Trophoblast cell (in vitro differentiated cells and primary cell): Measurements from ENCODE around the gene CNKSR3.
"Not testable (repeated sequence)": the region's sequence is repeated elsewhere in the genome, so short reads cannot be mapped to it uniquely, and the experiment has no call there.

ENCODE experiments used
- DNase-seq, 2 donors: peaks; one replicate each; pipeline ENCODE4 v3.0.0-alpha.2; 2016
- H2AFZ ChIP-seq: 2 replicates; pipeline ENCODE4 v1.6.1; 2013; ENCODE audit warnings: low read length, moderate library complexity, mild to moderate bottlenecking; ENCODE audit not compliant: insufficient read depth, poor library complexity
- H2AK5ac ChIP-seq: 2 replicates; pipeline ENCODE4 v1.6.1; 2013; ENCODE audit warnings: mild to moderate bottlenecking, low read length
- H2BK120ac ChIP-seq: 2 replicates; pipeline ENCODE4 v1.6.1; 2013; ENCODE audit warnings: low read length, mild to moderate bottlenecking, moderate library complexity; ENCODE audit not compliant: insufficient read depth, poor library complexity
- H2BK12ac ChIP-seq: 2 replicates; pipeline ENCODE4 v1.6.1; 2013; ENCODE audit warnings: mild to moderate bottlenecking, low read length, moderate library complexity
- H2BK5ac ChIP-seq: 2 replicates; pipeline ENCODE4 v1.6.1; 2013; ENCODE audit warnings: low read length, low read depth, moderate library complexity, mild to moderate bottlenecking; ENCODE audit not compliant: poor library complexity
- H3K14ac ChIP-seq: 2 replicates; pipeline ENCODE4 v1.6.1; 2013; ENCODE audit warnings: mild to moderate bottlenecking, low read length
- H3K18ac ChIP-seq: 2 replicates; pipeline ENCODE4 v1.6.1; 2013; ENCODE audit warnings: mild to moderate bottlenecking, low read length
- H3K23ac ChIP-seq: 2 replicates; pipeline ENCODE4 v1.6.1; 2013; ENCODE audit warnings: low read length
- H3K27ac ChIP-seq: 2 replicates; pipeline ENCODE4 v1.5.1; 2013; ENCODE audit warnings: low read depth, mild to moderate bottlenecking, inconsistent platforms, low read length, moderate library complexity
- H3K27me3 ChIP-seq: 2 replicates; pipeline ENCODE4 v1.6.1; 2013; ENCODE audit warnings: inconsistent platforms, mild to moderate bottlenecking, low read length, moderate library complexity; ENCODE audit not compliant: insufficient read depth
- H3K36me3 ChIP-seq, 2 experiments: 1 replicate in 1 of 2; 2 replicates in 1 of 2; pipeline ENCODE4 v1.6.1; 2013; ENCODE audit warnings: low read length in 2 of 2, mild to moderate bottlenecking in 2 of 2, moderate library complexity in 1 of 2; ENCODE audit not compliant: insufficient read depth in 2 of 2, control insufficient read depth in 1 of 2
- H3K4ac ChIP-seq: 2 replicates; pipeline ENCODE4 v1.6.1; 2013; ENCODE audit warnings: low read depth, mild to moderate bottlenecking, low read length, moderate library complexity
- H3K4me1 ChIP-seq, 2 experiments: 1 replicate in 1 of 2; 2 replicates in 1 of 2; pipeline ENCODE4 v1.6.1; 2013; ENCODE audit warnings: low read length in 2 of 2, mild to moderate bottlenecking in 2 of 2, moderate library complexity in 1 of 2; ENCODE audit not compliant: insufficient read depth in 2 of 2, control insufficient read depth in 1 of 2
- H3K4me2 ChIP-seq: 2 replicates; pipeline ENCODE4 v1.6.1; 2013; ENCODE audit warnings: inconsistent platforms, mild to moderate bottlenecking, low read length, moderate library complexity
- H3K4me3 ChIP-seq: 2 replicates; pipeline ENCODE4 v1.5.1; 2013; ENCODE audit warnings: mild to moderate bottlenecking, low read depth, low read length, inconsistent platforms
- H3K79me1 ChIP-seq: one replicate; pipeline ENCODE4 v1.6.1; 2013; ENCODE audit warnings: low read length
- H3K79me2 ChIP-seq: 2 replicates; pipeline ENCODE4 v1.6.1; 2013; ENCODE audit warnings: low read length, mild to moderate bottlenecking; ENCODE audit not compliant: control insufficient read depth, insufficient read depth, poor library complexity
- H3K9ac ChIP-seq: 2 replicates; pipeline ENCODE4 v1.6.1; 2013; ENCODE audit warnings: mild to moderate bottlenecking, low read length
- H3K9me3 ChIP-seq: 2 replicates; pipeline ENCODE4 v1.6.1; 2013; ENCODE audit warnings: low read depth, mild to moderate bottlenecking, control low read depth, inconsistent platforms, low read length; ENCODE audit not compliant: insufficient read depth
- H4K12ac ChIP-seq: 2 replicates; pipeline ENCODE4 v1.6.1; 2013; ENCODE audit warnings: low read depth, mild to moderate bottlenecking, low read length, moderate library complexity
- H4K8ac ChIP-seq: 2 replicates; pipeline ENCODE4 v1.6.1; 2013; ENCODE audit warnings: low read depth, mild to moderate bottlenecking, low read length, moderate library complexity
- H4K91ac ChIP-seq: one replicate; pipeline ENCODE4 v1.6.1; 2013; ENCODE audit warnings: low read depth, mild to moderate bottlenecking, low read length, moderate library complexity
- WGBS: extraction: QIAGEN DNeasy Blood & Tissue Kit; methylation state at CpG from one replicate; pipeline ENCODE4 v1.1.7; 2013; ENCODE audit warnings: missing lambda C conversion rate; ENCODE audit not compliant: insufficient read length, insufficient coverage; ENCODE audit errors: extremely low coverage; 5-methylcytosine and 5-hydroxymethylcytosine counted together

Gene CNKSR3

GRCh38 chr6:154543628-154544027, 33.1 kb upstream of the CNKSR3 start:
- no peaks in the 10 kb centered on the region for H3K9me3 ChIP-seq
- whole genome bisulfite sequencing = no CpG with 5 or more reads among the region's 5 CpGs

DNA sequence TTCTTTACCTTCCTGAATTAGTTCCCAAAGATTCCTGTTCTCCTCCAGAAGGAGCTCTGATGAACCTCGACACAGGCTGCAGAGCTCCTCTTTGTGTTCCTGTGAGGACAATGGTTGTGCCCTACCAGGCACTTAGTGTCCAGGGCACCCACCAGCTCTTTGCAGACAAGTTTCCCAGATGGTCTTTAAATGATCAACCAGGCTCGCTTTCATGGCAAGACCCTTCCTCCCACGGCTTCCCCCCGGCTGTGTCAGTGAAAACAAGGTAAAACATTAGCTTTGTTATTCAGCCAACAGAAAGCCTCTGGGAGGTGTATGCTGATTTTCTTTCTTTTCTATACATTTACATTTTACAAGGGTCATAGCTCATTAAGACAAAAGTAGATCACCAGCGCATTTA, 32.3 kb upstream of the CNKSR3 start:
- Histone ChIP-seq H3K27me3 (no peaks in the 10 kb centered on the region), H4K8ac (no peak overlapping the region), H2BK120ac (no peak overlapping the region), H3K79me1 (no peaks in the 10 kb centered on the region), H3K4me3 (no peak overlapping the region), H3K9ac (no peak overlapping the region), H3K27ac (no peak overlapping the region), H3K4ac (no peak overlapping the region), H2BK5ac (no peak overlapping the region), H2BK12ac (no peak overlapping the region), H3K4me1 (no peaks in the 10 kb centered on the region), H3K14ac (no peak overlapping the region), H2AFZ (no peak overlapping the region), H4K91ac (no peak overlapping the region), H3K18ac (no peak overlapping the region), H3K79me2 (no peaks in the 10 kb centered on the region), H3K4me2 (no peak overlapping the region), H4K12ac (no peak overlapping the region), H3K9me3 (no peaks in the 10 kb centered on the region), H2AK5ac (no peak overlapping the region), H3K36me3 (no peaks in the 10 kb centered on the region), H3K23ac (no peak overlapping the region)
- DNase-seq = no peak
- no CpG with 5 or more reads among the region's 5 CpGs for WGBS

More at GRCh38 chr6:154543628-154544027, 33.1 kb upstream of the CNKSR3 start:
- no peak overlapping the region for H4K8ac ChIP-seq
- no peaks in the 10 kb centered on the region for H3K4me1 ChIP-seq
- no peak overlapping the region for H3K18ac ChIP-seq
- no peak overlapping the region for H3K4me3 ChIP-seq
- H4K12ac ChIP-seq = no peak overlapping the region
- H3K36me3 ChIP-seq = no peaks in the 10 kb centered on the region
- no peak for DNase-seq
- no peak overlapping the region for H3K27ac ChIP-seq
- no peak overlapping the region for H2BK12ac ChIP-seq
- H3K14ac ChIP-seq = no peak overlapping the region
- no peak overlapping the region for H2BK5ac ChIP-seq
- no peak overlapping the region for H3K4ac ChIP-seq
- no peak overlapping the region for H4K91ac ChIP-seq
- H3K23ac ChIP-seq = no peak overlapping the region
- H3K79me1 ChIP-seq = no peaks in the 10 kb centered on the region
- H2AK5ac ChIP-seq = no peak overlapping the region
- H3K4me2 ChIP-seq = no peak overlapping the region
- no peaks in the 10 kb centered on the region for H3K79me2 ChIP-seq
- H3K27me3 ChIP-seq = no peaks in the 10 kb centered on the region
- H2AFZ ChIP-seq = no peak overlapping the region
- H3K9ac ChIP-seq = no peak overlapping the region
- no peak overlapping the region for H2BK120ac ChIP-seq

GRCh38 chr6:154541837-154542236, 31.4 kb upstream of the CNKSR3 start:
- not testable (repeated sequence) for H3K27me3 ChIP-seq

DNA sequence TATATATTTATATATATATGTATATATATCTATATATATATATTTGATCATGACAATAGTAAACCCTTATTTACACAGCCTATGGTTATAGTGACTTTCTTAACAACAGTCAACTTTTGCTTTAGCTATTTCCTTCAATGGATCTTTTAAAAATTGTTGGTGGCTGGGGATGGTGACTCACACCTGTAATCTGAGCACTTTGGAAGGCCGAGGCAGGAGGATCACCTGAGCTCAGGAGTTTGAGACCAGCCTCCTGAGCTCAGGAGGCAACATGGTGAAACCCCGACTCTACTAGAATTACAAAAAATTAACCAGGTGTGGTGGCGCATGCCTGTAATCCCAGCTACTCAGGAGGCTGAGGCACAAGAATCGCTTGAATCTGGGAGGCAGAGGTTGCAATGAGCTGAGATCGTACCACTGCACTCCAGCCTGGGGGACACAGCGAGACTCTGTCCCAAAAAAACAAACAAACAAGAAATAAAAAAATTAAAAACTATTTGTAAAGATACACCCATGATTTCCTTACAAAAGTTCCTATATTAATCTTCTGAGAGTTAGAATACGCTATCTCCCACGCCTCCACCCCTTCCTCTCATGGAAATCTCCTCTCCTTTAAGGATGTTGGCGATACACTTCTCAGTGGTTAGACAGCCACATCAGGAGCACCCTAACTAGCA, 29.2 kb upstream of the CNKSR3 start:
- H3K4ac ChIP-seq = no peak overlapping the region
- H3K4me1 ChIP-seq = no peaks in the 10 kb centered on the region
- no peak overlapping the region for H4K12ac ChIP-seq
- DNase-seq = no peak
- no peak overlapping the region for H2AK5ac ChIP-seq
- H4K8ac ChIP-seq = no peak overlapping the region
- H3K23ac ChIP-seq = no peak overlapping the region
- no peaks in the 10 kb centered on the region for H3K79me1 ChIP-seq
- H2BK12ac ChIP-seq = no peak overlapping the region
- no peak overlapping the region for H2BK5ac ChIP-seq
- no peak overlapping the region for H3K4me3 ChIP-seq
- WGBS = no CpG with 5 or more reads among the region's 9 CpGs
- H3K27ac ChIP-seq = no peak overlapping the region
- H3K9ac ChIP-seq = no peak overlapping the region
- no peaks in the 10 kb centered on the region for H3K9me3 ChIP-seq
- H3K4me2 ChIP-seq = no peak overlapping the region
- no peaks in the 10 kb centered on the region for H3K79me2 ChIP-seq
- no peak overlapping the region for H2AFZ ChIP-seq
- no peaks in the 10 kb centered on the region for H3K27me3 ChIP-seq
- no peak overlapping the region for H3K14ac ChIP-seq
- H2BK120ac ChIP-seq = no peak overlapping the region
- no peak overlapping the region for H3K18ac ChIP-seq
- no peaks in the 10 kb centered on the region for H3K36me3 ChIP-seq
- H4K91ac ChIP-seq = no peak overlapping the region

More at GRCh38 chr6:154541837-154542236, 31.4 kb upstream of the CNKSR3 start:
- not testable (repeated sequence) for H2AK5ac ChIP-seq, H3K9ac ChIP-seq, H3K79me2 ChIP-seq, H2AFZ ChIP-seq, H2BK5ac ChIP-seq, H2BK12ac ChIP-seq, H4K91ac ChIP-seq, H3K79me1 ChIP-seq, H2BK120ac ChIP-seq, H3K14ac ChIP-seq, H3K18ac ChIP-seq, H3K36me3 ChIP-seq, H3K4me3 ChIP-seq, H3K9me3 ChIP-seq, H4K12ac ChIP-seq, H3K4me2 ChIP-seq, H3K23ac ChIP-seq, DNase-seq, H4K8ac ChIP-seq, H3K27ac ChIP-seq, H3K4me1 ChIP-seq, H3K4ac ChIP-seq
- WGBS = no CpG with 5 or more reads among the region's 15 CpGs
